ENCODE results near the gene PLCXD1. TPM values are rescaled to one million over a fixed set of nuclear protein-coding genes. Genes with fewer than 3 reads are reported as not detected.

The PLCXD1 gene
- total RNA-seq, 1 experiment from 2014 or later, result 8.7 TPM

DNA sequence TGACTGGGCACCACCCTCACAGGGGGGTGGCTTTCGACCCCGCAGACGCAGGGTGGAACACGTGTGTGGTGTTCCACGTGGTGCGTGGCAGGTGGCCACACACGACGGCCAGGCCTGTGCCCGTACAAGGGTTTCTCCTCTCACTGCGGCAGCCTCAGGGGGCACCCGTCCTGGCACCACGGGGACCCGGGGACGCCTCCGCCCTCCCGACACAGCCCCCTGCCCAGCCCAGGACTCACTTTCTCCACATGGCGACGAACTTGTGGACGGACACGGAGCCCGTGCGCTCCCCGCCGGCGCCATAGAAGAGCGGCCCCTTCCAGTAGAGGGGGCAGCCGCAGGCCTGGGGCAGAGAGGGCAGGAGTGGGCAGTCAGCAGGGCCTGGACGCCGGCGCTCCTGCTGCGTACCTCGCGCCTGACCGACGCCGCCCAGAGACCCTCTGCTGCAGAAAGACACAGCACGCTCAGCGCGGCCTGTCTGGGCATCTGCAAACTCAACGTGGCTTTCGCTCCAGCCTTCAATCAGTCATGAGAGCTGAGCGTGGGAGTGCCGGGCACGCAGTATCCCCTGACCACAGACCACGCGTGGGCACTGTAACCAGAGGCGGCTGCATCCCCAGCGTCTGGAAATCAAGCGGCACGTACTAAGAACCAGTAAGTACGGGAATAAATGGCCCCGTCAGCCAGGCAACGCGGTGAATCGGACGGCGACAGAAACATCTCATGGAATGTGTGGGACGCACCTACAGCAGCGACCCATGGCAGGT, 66.4 kb downstream of the PLCXD1 start:
- H3K4me1 ChIP-seq (replicated peaks; ENCODE audit: insufficient read depth), result no peaks in the 10 kb centered on the region
- H3F3A ChIP-seq (ENCODE audit: insufficient read depth, low read depth), result no peaks in the 10 kb centered on the region
- H3K27ac ChIP-seq, result no peak overlapping the region
- H3K9me3 ChIP-seq (ENCODE audit: insufficient read depth, low read depth), result no peaks in the 10 kb centered on the region
- H4K20me1 ChIP-seq (ENCODE audit: insufficient read depth), result no peaks in the 10 kb centered on the region
- no peak for DNase-seq
- TF ChIP-seq, protein P1, sequence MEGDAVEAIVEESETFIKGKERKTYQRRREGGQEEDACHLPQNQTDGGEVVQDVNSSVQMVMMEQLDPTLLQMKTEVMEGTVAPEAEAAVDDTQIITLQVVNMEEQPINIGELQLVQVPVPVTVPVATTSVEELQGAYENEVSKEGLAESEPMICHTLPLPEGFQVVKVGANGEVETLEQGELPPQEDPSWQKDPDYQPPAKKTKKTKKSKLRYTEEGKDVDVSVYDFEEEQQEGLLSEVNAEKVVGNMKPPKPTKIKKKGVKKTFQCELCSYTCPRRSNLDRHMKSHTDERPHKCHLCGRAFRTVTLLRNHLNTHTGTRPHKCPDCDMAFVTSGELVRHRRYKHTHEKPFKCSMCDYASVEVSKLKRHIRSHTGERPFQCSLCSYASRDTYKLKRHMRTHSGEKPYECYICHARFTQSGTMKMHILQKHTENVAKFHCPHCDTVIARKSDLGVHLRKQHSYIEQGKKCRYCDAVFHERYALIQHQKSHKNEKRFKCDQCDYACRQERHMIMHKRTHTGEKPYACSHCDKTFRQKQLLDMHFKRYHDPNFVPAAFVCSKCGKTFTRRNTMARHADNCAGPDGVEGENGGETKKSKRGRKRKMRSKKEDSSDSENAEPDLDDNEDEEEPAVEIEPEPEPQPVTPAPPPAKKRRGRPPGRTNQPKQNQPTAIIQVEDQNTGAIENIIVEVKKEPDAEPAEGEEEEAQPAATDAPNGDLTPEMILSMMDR (conservative IDR thresholded peaks at IDR 0.05), result no peak
- TF ChIP-seq EZH2 (IDR thresholded peaks at IDR 0.05; ENCODE audit: low read depth), result no peak
- H3K4me2 ChIP-seq, result no peak overlapping the region
- no peaks in the 10 kb centered on the region for H3K27me3 ChIP-seq (ENCODE audit: insufficient read depth, low read depth)
- no peaks in the 10 kb centered on the region for H3K9me2 ChIP-seq (ENCODE audit: insufficient read depth)
- ChIA-PET CTCF (no interaction called here), POLR2A (ENCODE audit: unreplicated experiment) (no interaction called here)
- no peaks in the 10 kb centered on the region for H3K79me2 ChIP-seq (ENCODE audit: low read depth)
- H3K36me3 ChIP-seq (ENCODE audit: low read depth), result no peaks in the 10 kb centered on the region
- H2AFZ ChIP-seq, result no peak overlapping the region
- intact Hi-C loops (cut with micrococcal nuclease; ENCODE audit: unreplicated experiment), result no loop called here
- no TSS peak for BruUV-seq (replicated peaks)
- no peak overlapping the region for H3K4me3 ChIP-seq

DNA sequence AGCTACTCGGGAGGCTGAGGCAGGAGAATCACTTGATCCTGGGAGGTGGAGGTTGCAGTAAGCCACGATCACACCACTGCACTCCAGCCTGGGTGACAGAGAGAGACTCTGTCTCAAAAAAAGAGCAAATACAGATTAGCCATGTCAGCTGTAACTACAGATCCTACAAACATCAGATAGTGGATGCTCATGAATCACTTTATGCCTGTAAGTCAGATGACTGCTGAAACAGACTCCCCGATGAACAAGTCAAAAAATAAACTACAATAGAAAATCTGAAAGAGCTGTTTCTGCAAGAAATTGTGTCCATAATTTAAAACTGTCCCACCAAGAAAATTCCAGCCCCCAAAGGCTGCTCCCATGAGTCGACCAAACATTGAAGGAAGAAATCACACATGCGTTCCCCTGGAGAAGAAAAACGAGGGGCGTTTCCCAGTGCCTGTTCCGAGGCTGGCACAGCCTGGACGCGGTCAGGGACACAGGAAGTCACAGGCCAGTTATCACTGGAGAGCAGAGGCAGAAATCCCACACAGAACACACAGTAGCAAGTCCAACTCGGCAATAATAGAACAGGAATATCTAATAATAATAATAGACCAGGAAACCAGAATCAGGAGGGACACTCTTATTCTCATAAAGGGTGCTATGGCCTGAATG, 67.4 kb downstream of the PLCXD1 start:
- intact Hi-C loops (cut with micrococcal nuclease; ENCODE audit: unreplicated experiment), result no loop called here
- H3K36me3 ChIP-seq (ENCODE audit: low read depth), result no peaks in the 10 kb centered on the region
- POLR2A ChIA-PET (ENCODE audit: unreplicated experiment), result no interaction called here

DNA sequence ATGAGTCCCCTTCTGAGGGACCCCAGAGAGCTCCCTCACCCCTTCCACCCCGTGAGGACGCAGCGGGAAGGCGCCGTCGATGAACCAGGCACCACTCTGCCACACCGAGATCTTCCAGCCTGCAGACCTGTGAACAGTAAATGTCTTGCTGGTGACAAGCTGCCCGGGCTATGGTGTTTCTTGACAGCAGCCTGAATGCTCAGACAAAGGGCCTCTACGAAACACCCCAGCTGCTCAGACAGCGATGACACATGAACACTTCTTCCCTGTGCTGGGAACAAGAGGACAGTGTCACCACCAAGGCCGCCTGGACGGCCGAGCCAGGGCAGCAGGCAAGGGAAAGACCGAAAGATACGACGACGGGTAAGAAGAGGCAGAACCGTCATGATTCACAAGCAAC, 68.0 kb downstream of the PLCXD1 start:
- Histone ChIP-seq H3K36me3 (ENCODE audit: low read depth) (no peaks in the 10 kb centered on the region), H3K9me2 (ENCODE audit: insufficient read depth) (no peaks in the 10 kb centered on the region), H3K4me3 (no peak overlapping the region), H3F3A (ENCODE audit: insufficient read depth, low read depth) (no peaks in the 10 kb centered on the region), H3K4me2 (no peak overlapping the region), H3K4me1 (replicated peaks; ENCODE audit: insufficient read depth) (no peaks in the 10 kb centered on the region), H4K20me1 (ENCODE audit: insufficient read depth) (no peaks in the 10 kb centered on the region), H3K27ac (no peak overlapping the region), H2AFZ (no peak overlapping the region), H3K9me3 (ENCODE audit: insufficient read depth, low read depth) (no peaks in the 10 kb centered on the region), H3K27me3 (ENCODE audit: insufficient read depth, low read depth) (no peaks in the 10 kb centered on the region), H3K79me2 (ENCODE audit: low read depth) (no peaks in the 10 kb centered on the region)
- ChIA-PET CTCF (no interaction called here), POLR2A (ENCODE audit: unreplicated experiment) (no interaction called here)
- BruUV-seq (replicated peaks), result no TSS peak
- intact Hi-C loops (cut with micrococcal nuclease; ENCODE audit: unreplicated experiment), result no loop called here
- DNase-seq, result no peak
- TF ChIP-seq, protein P1 (conservative IDR thresholded peaks at IDR 0.05), result no peak

More for the DNA sequence above, 67.4 kb downstream of the PLCXD1 start:
- BruUV-seq (replicated peaks), result no TSS peak
- CTCF ChIA-PET, result no interaction called here
- no peak overlapping the region for H3K4me3 ChIP-seq
- H2AFZ ChIP-seq, result no peak overlapping the region
- H3K4me1 ChIP-seq (replicated peaks; ENCODE audit: insufficient read depth), result no peaks in the 10 kb centered on the region
- H3K9me3 ChIP-seq (ENCODE audit: insufficient read depth, low read depth), result no peaks in the 10 kb centered on the region
- no peaks in the 10 kb centered on the region for H3K9me2 ChIP-seq (ENCODE audit: insufficient read depth)
- H4K20me1 ChIP-seq (ENCODE audit: insufficient read depth), result no peaks in the 10 kb centered on the region
- H3K79me2 ChIP-seq (ENCODE audit: low read depth), result no peaks in the 10 kb centered on the region
- no peaks in the 10 kb centered on the region for H3F3A ChIP-seq (ENCODE audit: insufficient read depth, low read depth)
- H3K4me2 ChIP-seq, result no peak overlapping the region
- TF ChIP-seq, protein P1 (conservative IDR thresholded peaks at IDR 0.05), result no peak
- TF ChIP-seq EZH2 (IDR thresholded peaks at IDR 0.05; ENCODE audit: low read depth), result no peak
- no peak overlapping the region for H3K27ac ChIP-seq
- H3K27me3 ChIP-seq (ENCODE audit: insufficient read depth, low read depth), result no peaks in the 10 kb centered on the region
- DNase-seq, result no peak
